Stimulated activated CD8-positive, alpha-beta memory T cell treated with anti-CD3 and anti-CD28 coated beads, Interleukin-4, amount 100 ng/mL, for 24 hours (primary cell): ENCODE results near the gene HOGA1.
"Not testable (repeated sequence)": the region's sequence is repeated elsewhere in the genome, so short reads cannot be mapped to it uniquely, and the experiment has no call there.

Experiments
- DNase-seq: peaks from one replicate; pipeline ENCODE4 v3.0.0-alpha.2; 2020; ENCODE audit warnings: low read depth

Gene HOGA1

DNA sequence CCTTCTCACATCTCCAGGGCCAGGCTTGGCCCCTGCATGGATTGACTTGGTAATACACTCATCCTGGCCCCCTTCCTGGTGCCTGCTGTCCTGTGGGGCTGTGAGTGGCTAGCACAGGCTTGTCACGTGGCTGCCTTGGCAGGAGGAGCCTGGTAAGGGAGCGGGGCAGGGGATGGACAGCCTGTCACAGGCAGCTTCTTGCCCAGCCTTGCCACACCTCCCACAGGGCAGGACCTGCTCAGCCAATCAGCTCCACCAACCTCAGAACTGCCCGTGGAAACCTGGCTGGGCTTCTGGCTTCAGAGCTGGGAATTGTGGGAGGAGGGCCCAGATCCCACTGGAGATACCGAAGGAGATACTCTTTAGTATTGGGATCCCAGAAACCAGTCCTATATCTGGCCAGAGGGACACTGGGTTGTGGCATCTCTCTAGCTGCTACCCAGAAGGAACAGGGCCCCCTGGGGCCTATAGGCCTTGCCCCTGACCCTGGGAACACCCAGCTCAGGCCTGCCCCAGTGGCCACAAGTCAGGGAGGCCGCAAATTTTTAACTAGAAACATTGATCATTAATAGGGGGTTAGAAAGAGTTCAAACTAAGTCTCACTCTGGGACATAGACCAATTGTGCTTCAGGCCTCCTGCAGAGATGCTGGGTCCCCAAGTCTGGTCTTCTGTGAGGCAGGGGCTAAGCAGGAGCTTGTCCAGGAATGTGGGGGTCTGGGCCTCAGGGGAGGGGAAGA lies at the start of gene HOGA1:
TSS of gene HOGA1 (plus strand) at position 330 of the 738 bp plus-strand sequence. CDS start at position 645, 315 bp downstream.
- DNase-seq = no peak

DNA sequence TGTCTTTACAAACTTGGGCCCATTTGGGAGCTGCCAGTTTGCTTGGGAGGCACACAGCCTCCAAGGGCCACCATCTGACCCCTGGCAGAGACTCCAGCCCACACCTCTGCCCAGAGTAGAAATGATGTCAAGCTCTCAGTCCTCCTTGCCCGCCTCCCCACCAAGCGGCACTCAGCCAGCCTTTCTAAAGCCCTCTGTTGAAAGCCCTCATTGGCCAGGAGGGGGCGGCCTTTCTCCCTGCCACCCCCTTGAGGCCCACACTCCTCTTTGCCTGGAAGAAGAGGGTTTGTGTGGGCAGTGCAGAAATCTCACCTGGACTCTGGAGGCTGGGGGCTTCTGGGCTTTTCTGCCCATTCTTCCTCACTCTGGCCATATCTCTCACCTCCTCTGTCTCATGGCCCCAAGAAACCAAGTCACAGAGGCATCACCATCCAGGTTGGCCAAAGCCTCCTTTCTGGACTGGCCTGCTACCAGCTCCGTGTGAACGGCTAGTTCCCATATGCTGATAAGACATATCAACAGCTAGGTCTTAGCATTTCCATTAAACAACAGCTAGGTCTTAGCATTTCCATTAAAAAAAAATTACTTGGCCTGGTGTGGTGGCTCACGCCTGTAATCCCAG lies 49.3 kb upstream of the HOGA1 start:
- DNase-seq = peak; percentile 9

DNA sequence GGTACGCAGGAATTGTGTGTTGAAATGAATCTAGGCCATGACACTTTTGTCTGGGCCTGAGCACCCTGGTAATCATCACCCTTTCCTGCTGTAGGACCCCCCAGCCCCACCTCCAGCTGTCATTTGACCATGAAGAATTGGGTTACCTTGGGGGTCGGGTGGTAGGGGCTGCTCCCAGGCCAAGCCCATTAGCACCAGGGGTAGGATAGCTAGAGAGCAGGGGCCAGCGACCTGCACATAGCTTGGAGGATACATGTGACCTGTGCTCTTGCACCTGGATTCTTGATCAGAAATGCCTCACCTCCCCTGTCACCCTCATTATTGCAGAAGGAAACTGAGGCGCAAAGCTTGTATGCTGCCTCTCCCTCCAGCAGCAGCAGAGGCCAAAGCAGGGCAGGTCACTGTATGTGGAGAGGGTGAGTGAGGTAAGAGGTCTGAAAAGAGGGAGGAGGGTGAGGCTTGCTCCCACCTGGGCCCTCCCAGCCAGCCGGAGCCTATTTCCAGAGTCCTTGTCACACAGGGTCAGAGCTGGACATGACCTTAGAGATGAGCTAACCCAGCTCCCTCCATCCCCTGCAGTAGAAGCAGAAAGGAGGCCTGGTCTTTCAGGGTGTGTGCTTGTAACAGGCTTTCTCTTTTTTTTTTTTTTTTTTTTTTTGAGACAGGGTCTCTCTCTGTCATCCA lies 46.9 kb upstream of the HOGA1 start:
- no peak for DNase-seq

DNA sequence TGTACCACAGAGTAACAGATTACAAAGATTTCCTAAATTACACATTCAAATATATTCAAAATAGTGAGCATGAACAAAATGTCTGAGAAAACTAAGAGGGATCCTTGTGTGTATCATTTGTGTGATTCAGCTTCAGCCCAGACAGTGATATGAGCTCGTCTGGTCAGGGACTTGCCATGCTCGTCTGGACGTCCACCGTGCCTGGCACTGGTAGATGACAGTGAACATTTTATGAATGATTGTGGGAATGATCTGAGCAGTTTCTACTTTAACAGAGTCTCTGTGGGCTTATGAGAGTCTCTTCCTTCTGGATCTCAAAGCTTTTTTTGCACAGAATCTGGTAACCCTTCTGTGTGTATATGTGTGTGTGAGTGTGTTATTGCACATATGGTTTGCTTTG lies 45.8 kb upstream of the HOGA1 start:
- DNase-seq = no peak

DNA sequence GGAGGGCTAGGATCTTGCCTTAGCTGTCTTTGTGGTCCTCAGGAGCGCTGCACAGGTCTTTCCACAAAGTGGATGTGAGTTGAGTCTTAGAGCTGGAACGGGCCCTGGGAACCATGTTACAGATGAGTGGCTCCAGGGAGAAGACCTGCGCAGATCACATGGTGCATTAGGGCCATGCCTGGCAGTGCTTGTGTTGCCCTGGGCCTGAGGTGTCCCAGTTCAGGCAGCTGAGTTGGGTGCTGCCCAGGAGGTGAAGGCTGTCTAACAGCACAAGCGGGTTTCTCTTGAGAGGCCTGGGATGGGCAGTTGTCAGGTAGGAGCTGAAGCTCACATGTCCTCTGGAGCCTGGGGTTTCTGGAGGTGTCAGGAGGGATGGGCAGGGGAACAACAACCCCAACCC lies 45.4 kb upstream of the HOGA1 start:
- DNase-seq = no peak

DNA sequence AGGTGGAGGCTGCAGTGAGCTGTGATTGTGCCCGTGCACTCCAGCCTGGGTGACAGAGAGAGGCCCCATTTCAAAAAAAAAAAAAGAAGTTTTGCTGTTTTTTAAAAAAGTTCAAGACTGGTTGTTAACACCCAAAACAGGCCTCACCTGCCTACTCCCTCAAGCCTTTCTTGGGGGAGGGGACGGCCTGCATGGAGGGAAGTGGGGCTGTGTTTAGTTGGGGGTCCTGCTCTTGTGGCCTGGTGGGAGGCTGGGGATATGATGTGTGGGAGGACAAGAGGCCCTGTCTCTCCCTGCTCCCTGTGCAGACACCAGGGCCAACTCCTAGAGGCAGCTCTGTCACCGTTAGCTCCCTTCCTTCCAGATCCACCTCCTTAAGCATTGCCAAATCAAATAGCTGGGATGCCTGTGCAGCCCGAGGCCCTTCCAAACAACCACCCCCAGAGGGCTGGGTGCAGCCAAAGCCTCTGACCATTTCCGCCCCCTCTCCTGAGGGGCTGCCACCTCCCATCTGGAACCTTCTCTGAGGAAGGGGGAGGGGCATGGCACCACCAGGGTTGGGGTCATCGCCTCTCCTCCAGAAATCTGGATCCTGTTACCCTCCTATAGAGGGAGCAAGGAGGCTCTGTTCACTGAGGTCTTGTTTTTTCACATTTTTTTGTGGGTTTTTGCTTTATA lies 44.5 kb upstream of the HOGA1 start:
- DNase-seq = no peak

DNA sequence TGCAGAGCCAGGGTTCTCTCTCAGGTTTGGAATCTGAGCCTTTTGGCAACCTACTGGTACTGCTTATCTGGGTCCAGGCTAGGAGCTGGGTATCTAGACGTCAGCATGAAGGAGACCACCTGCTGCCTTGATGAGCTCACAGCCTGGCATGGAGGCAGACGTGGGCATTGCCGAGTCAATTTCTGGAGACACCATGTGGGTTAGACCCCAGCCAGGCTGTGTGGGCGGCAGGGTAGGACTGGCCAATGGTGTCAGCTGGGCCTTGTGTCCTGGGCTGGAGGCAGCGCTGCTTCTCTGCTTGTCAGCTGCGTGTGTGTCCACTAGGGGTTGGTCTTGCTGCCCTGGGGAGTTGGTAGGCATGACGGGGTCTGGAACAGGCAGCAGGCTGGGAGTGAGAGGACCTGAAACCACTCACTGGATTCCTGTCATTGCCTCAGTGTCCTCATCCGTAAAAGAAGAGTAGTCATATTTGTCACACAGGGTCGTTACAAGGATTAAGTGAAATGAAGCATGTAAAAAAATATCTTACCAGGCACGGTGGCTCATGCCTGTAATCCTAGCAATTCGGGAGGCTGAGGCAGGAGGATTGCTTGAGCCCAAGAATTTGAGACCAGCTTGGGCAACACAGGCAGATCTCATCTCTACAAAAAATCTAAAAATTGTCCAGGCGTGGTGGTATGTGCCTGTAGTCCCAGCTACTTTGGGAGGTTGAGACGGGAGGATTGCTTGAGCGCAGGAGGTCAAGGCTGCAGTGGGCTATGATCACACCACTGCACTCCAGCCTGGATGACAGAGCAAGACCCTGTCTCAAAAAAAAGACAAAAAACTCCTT lies 43.3 kb upstream of the HOGA1 start:
- no peak for DNase-seq

DNA sequence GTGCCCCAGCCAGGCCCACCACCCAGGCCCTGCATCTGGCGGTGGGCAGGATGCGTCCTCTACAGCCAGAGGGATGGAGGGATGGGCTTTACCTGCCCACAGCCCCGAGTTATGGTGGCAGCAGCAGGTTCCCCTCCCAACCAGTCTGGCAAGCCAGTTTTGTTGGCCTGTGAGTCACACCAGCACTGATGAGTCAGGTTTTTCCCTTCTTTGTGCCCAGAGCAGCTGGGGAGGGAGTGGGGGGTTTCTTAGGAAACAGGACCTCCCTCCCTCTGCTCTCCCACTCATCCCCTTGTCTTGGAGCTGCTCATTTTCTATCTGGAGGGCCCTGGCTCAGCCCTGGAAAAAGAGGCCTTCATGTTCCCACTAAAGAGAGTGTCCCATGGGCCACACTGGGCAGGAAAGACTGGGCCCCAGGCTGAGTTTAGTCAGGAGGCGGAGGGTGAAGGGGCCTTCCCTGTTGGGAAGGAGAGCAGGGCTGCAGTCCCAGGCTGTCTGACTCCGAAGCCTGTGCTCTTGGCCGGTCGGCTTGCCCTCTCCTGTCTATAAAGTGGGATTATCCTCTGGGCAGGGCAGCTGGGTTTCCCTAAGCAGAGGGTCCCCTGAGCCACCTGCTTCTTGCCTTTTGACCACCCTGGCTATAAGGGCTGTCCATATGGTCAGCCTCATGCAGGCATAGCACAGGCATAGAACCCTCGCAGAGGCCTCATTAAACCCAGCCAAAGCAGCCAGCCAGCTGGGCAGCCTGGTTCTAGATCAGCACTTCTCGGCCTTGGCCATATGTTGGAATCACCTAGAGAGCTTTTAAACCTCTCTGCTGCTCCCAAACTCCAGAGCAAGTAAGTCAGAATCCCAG lies 41.8 kb upstream of the HOGA1 start:
- peak; percentile 17 for DNase-seq

DNA sequence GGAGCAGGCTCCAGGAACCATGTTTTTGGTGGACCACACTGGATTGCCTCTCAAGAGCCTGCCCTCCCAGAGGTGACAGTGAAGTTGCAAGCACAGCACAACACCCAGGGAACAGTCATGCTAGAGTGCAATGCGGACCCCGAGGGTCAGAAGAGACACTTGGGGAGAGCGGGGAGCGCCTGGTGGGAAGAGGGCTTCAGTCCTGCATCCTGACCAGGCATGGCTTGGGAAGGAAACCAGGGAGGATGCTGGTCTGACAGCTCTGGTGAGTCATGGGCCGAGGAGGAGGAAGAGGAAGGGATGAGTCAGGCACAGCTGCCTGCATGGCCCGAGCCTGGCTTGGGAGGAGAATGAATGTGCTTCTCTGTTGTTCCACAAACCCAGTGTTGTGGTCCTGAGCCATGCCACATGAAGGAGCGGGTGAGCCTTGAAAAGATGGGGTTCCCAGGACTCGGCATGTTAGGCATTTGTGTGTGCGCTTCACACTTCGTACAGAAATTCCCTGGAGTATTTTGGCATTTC lies 41.1 kb upstream of the HOGA1 start:
- peak; percentile 38 for DNase-seq

DNA sequence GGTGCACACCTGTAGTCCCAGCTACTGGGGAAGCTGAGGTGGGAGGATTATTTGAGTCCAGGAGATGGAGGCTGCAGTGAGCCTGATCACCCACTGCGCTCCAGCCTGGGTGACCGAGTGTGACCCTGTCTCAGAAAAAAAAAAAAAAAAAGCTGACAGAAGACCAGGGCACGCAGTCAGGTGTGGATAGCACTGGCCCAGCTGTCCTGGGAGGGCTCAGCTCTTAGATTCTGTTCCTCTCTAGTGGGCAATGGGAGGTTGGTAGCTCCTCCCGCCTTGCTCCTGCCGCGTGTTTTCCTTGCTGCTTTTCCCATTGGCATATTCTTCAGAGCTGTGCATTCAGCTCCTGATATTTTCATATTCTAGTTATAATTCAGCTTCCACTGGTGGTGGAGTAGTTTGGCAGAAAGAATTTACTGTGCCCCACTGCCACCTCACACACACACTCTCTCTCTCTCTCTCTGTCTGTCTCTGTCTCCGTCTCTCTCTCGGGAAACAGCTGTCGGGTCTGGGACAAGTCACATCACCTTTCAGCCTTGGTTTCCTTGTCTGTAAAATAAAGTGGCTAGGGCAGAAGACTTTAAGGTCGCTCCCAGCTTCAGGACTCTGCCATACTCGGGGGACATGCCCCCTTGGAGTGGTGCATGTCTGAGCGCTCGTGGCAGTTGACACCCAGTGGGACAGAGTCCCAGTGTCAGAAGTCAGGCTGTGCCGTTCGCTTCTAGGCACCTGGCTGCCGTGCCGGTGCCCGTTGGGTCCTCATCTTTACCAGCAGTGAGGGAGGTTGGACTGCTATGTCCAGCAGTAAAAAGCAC lies 37.5 kb upstream of the HOGA1 start:
- no peak for DNase-seq

DNA sequence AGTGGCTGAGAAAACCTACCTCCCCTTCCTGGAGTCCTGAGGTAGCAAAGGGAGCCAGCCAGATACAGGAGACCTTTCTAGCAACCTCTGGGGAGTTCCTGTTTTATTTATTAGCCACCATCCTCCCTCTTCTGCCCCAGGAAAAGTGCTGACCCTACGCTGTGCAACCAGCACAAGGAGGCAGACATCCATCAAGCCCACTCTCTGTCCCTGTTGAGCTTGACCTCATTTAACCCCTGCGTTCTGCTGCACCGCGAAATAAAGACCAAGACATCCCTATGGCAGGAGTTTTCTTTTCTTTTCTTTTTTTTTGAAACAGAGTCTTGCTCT lies 37.0 kb upstream of the HOGA1 start:
- no peak for DNase-seq

DNA sequence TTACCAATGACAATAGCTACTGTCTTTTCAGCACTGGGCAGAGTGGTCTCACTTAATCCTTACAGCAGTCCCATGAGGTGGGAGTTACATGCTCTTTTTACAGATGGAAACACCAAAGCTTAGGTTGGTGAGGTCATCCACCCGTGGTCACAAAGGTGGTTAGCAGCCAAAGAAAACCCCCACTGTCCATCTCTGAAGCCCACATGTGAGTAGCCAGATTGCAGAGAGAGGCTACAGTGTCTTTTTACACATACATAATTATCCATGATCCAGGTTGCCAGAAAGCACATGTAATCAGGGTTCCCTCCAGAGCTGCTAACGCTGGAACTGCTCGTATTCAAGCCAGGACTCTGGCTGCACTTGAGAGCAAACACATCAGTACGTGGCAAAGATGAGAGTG lies 36.2 kb upstream of the HOGA1 start:
- no peak for DNase-seq

DNA sequence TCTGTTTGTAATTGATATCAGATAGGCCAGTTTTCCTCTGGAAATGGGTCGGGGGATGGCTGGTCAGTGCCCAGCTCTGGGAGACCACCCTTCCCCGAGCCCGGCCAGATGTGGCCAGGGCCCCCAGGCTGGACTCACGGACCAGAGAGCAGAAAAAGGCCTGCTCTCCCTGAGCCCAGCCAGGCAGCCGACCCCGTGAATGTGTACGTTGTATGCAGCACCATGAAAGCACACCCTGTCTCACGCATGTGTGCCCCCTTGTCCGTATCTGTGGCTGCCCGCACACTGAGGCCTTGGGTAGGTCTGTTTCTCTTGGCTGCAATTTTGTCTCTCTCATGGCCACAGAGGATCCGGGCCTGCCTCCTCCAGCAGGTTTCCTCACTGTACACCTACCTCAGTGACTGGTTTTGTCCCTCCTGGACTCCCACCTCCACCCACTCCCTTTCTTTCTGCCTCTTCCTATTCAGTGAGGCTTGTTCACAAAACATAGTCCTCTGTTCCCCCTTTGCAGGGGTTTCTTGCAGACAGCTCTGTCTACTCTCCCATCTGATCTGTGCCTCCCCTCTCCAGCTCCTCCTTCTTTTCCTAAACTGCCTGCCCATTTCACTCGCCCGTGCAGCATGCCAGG lies 35.2 kb upstream of the HOGA1 start:
- no peak for DNase-seq

DNA sequence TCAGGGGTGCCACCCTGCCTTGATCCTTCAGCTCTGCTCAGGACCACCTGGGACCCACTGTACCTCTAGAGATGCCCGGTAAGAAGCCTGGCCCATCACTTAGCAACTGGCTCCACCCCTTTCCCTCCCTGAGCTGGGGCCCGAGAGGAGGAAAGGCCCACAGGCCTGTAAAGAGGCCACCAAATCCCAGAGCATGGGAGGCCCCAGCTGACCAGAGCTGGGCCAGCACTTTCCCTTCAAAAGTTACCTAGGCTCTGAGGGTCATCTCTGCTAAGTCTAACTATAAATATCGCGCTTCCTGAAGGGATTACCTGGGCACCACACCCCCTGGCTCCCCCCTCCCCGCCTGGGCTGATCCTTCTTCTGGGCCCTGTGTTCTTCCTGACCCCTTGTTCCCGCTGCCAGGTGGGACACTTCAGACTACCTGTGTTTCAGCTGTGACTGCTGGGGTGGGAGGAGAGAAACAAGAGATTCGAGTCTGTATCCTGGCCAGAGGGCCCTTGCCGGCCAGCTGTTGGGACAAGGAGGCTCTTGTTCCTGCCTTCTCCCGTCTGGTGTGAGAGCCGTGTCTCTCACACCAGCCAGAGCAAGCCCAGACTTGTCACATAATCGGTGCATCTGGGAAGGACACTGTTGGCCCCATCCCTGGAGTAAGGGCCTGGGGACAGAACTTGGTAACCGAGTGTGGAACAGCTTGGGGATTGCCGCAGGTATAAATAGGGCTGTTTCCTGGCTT lies 34.4 kb upstream of the HOGA1 start:
- DNase-seq = no peak

DNA sequence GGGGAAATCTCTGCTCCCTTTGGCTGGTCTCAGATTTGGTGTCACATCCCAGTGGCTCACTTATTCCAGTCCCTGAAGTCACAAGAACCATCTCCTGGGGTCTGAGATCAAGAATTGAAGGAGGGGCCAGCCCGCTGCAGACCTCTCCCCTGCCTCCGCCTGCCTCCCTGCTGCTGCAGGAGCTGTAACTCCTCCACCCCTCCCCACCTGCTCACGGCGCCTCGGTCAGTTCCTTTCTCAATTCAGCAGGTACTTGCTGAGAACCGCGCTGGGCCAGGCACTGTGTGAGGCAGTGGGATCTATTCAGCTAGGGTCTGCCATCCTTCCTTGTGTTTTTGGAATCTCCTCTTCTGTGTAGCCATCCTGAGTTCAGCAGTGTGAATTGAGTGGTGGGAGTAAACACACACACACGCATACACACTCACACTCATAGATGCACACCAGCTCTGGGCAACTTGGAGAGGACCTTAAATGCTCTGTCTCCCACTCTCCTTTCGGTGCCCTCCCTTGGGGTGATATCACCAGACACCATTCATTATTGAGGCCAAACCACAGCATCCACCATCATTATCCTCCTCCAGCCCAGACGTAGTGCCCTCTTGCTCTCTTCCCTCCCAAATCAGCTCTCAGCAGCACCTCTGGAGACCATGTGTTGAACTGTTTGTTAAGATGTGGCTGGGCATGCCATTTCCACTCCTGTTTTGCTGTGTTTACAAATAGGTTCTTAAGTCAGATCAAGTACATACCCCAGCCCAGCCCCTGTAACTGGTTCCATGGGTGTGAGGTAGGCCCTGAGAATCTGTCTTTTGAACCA lies 33.6 kb upstream of the HOGA1 start:
- no peak for DNase-seq

DNA sequence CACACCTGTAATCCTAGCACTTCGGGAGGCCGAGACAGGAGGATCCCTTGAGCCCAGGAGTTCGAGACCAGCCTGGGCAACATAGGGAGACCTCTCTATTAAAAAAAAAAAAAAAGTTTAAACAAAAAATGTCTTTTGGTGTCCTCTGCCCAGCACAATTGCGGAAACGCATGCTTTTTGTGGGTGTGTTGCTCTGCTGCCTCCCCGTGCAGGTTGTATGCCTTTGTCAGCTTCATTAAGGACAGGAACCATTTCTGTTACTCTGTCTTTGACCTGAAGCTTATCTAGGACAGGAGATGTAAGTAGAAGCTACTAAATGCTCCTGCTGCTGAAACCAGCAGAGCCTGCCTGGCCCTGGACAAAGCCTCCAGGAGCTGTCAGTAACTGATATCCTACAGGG lies 32.9 kb upstream of the HOGA1 start:
- DNase-seq = no peak

DNA sequence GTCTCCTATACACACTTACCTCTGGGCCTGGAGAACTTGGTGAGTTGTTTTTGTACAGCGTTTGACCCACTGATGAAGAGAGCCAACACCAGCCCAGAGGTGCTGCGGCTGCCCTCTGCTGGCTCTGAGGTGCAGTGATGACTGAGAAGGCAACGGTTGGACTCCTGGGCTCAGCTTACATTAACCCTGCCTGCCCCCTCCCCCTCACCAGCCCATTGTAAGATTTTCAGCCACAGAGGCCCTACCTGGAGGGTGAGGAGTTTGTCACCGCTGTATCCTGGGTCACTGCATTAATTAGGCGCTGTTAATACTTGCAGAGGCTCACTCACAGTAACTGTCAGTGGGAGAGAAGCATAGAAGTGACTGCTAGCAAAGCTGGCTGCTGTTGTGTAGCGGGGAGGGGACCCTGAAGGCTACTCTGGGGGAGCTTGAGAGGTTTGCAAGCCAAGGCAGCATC lies 30.6 kb upstream of the HOGA1 start:
- DNase-seq = peak; percentile 43

DNA sequence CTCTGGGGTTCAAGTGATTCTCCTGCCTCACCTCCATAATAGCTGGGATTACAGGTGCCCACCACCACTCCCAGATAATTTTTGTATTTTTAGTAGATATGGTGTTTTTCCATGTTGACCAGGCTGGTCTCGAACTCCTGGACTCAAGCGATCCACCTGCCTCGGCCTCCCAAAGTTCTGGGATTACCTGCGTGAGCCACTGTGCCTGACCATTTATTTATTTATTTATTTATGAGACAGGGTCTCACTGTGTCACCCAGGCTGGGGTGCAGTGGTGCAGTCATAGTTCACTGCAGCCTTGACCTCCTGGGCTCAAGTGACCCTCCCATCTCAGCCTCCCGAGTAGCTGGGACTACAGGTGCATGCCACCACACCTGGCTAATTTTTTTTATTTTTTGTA lies 29.9 kb upstream of the HOGA1 start:
- not testable (repeated sequence) for DNase-seq
